Measurements from ENCODE around the gene KRTAP9-1.
"Not testable (repeated sequence)": the region's sequence is repeated elsewhere in the genome, so short reads cannot be mapped to it uniquely, and the experiment has no call there.

The KRTAP9-1 gene

DNA sequence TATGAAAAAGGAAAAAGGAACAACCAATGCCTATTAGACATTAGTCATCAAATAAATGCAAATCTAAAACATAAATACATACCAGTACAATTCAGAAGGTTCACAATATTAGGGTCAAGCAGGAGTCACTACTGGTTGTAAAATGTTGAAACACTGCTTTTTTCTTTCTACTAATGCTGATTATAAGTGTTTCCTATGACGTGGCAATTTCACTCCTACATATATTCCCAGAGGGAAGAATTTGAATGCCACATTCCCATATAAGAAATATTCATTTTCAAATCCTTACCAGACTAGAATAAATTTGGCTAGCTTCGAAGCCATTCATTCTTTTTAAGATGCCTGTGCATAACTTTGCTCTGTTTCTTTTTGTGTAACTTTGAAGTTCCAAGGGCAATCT is 34.1 kb downstream of the KRTAP9-1 start:
- Histone ChIP-seq H3K27ac (ENCODE audit: low read depth, low read length) (no peak overlapping the region), H3K4me1 (ENCODE audit: control insufficient read depth, insufficient read depth, low read length, unreplicated experiment) (no peaks in the 10 kb centered on the region), H3K27me3 (ENCODE audit: insufficient read depth, low read length) (no peaks in the 10 kb centered on the region), H3K4me3 (ENCODE audit: low read depth, low read length) (no peak overlapping the region), H2AFZ (ENCODE audit: low read length, unreplicated experiment) (no peak overlapping the region), H3K36me3 (ENCODE audit: insufficient read depth, low read length) (no peaks in the 10 kb centered on the region), H3K79me2 (ENCODE audit: control insufficient read depth, insufficient read depth, low read length, unreplicated experiment) (no peaks in the 10 kb centered on the region)

- Histone ChIP-seq H3K27me3 (ENCODE audit: insufficient read depth, low read length) (0 out of 2 replicates have a peak, but pooled peaks cover 5% of the 10 kb centered on the region), H3K79me2 (ENCODE audit: control insufficient read depth, insufficient read depth, low read length, unreplicated experiment) (no peaks in the 10 kb centered on the region), H2AFZ (ENCODE audit: low read length, unreplicated experiment) (no peak overlapping the region), H3K27ac (ENCODE audit: low read depth, low read length) (no peak overlapping the region), H3K36me3 (ENCODE audit: insufficient read depth, low read length) (no peaks in the 10 kb centered on the region), H3K4me1 (ENCODE audit: control insufficient read depth, insufficient read depth, low read length, unreplicated experiment) (no peaks in the 10 kb centered on the region), H3K4me3 (ENCODE audit: low read depth, low read length) (no peak overlapping the region)
Observed at GRCh38 chr17:41226051-41226450, 36.4 kb downstream of the KRTAP9-1 start.

GRCh38 chr17:41226598-41227095 is 37.0 kb downstream of the KRTAP9-1 start, which contains the start of gene KRTAP9-2:
KRTAP9-2 (plus strand) TSS chr17:41226648; CDS start chr17:41226655, 7 bp downstream.
- H3K27me3 ChIP-seq (ENCODE audit: insufficient read depth, low read length); H3K27ac ChIP-seq (ENCODE audit: low read depth, low read length); H3K79me2 ChIP-seq (ENCODE audit: control insufficient read depth, insufficient read depth, low read length, unreplicated experiment); H2AFZ ChIP-seq (ENCODE audit: low read length, unreplicated experiment); H3K4me1 ChIP-seq (ENCODE audit: control insufficient read depth, insufficient read depth, low read length, unreplicated experiment); H3K4me3 ChIP-seq (ENCODE audit: low read depth, low read length); H3K36me3 ChIP-seq (ENCODE audit: insufficient read depth, low read length): not testable (repeated sequence)

GRCh38 chr17:41230094-41230493 is 40.4 kb downstream of the KRTAP9-1 start:
- H2AFZ ChIP-seq (ENCODE audit: low read length, unreplicated experiment) = no peak overlapping the region
- no peaks in the 10 kb centered on the region for H3K79me2 ChIP-seq (ENCODE audit: control insufficient read depth, insufficient read depth, low read length, unreplicated experiment)
- peaks cover 23% of the 10 kb centered on the region; the same call in 1 of the 2 replicates for H3K27me3 ChIP-seq (ENCODE audit: insufficient read depth, low read length)
- no peak overlapping the region for H3K4me3 ChIP-seq (ENCODE audit: low read depth, low read length)
- H3K36me3 ChIP-seq (ENCODE audit: insufficient read depth, low read length) = no peaks in the 10 kb centered on the region
- H3K27ac ChIP-seq (ENCODE audit: low read depth, low read length) = no peak overlapping the region
- H3K4me1 ChIP-seq (ENCODE audit: control insufficient read depth, insufficient read depth, low read length, unreplicated experiment) = no peaks in the 10 kb centered on the region

- no peaks in the 10 kb centered on the region for H3K79me2 ChIP-seq (ENCODE audit: control insufficient read depth, insufficient read depth, low read length, unreplicated experiment)
- peaks cover 24% of the 10 kb centered on the region; the same call in 1 of the 2 replicates for H3K27me3 ChIP-seq (ENCODE audit: insufficient read depth, low read length)
- no peak overlapping the region for H3K27ac ChIP-seq (ENCODE audit: low read depth, low read length)
- no peaks in the 10 kb centered on the region for H3K36me3 ChIP-seq (ENCODE audit: insufficient read depth, low read length)
- H3K4me3 ChIP-seq (ENCODE audit: low read depth, low read length) = no peak overlapping the region
- no peaks in the 10 kb centered on the region for H3K4me1 ChIP-seq (ENCODE audit: control insufficient read depth, insufficient read depth, low read length, unreplicated experiment)
- H2AFZ ChIP-seq (ENCODE audit: low read length, unreplicated experiment) = no peak overlapping the region
Observed at GRCh38 chr17:41231731-41232130, 42.0 kb downstream of the KRTAP9-1 start.

GRCh38 chr17:41232399-41233105 is 42.9 kb downstream of the KRTAP9-1 start, which contains the start of gene KRTAP9-3:
KRTAP9-3 (plus strand) TSS chr17:41232449; CDS start chr17:41232502, 53 bp downstream.
- not testable (repeated sequence) for H3K4me3 ChIP-seq (ENCODE audit: low read depth, low read length); H3K36me3 ChIP-seq (ENCODE audit: insufficient read depth, low read length); H3K27ac ChIP-seq (ENCODE audit: low read depth, low read length); H3K79me2 ChIP-seq (ENCODE audit: control insufficient read depth, insufficient read depth, low read length, unreplicated experiment); H2AFZ ChIP-seq (ENCODE audit: low read length, unreplicated experiment); H3K4me1 ChIP-seq (ENCODE audit: control insufficient read depth, insufficient read depth, low read length, unreplicated experiment)
- H3K27me3 ChIP-seq (ENCODE audit: insufficient read depth, low read length) = peaks cover 24% of the 10 kb centered on the region; the same call in 1 of the 2 replicates

DNA sequence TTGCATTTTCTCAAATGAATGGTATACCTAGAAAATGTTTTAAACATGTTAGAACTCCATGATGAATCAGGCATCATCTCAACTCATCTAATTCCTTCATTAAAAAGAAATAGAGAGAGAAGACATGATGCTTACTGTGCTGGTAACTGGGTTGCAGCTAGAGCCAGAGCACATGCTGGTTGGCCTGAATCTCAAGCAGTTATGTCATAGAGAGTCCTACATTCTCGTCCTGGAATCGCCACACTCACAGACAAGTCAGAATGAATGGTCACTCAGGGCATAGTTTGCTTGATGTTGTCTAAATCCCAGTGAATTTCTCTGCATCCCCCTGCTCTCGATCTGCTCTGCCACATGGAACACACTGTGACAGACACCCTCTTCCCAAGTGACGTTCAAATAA is 47.4 kb downstream of the KRTAP9-1 start:
- H3K79me2 ChIP-seq (ENCODE audit: control insufficient read depth, insufficient read depth, low read length, unreplicated experiment); H3K4me1 ChIP-seq (ENCODE audit: control insufficient read depth, insufficient read depth, low read length, unreplicated experiment); H3K27ac ChIP-seq (ENCODE audit: low read depth, low read length); H2AFZ ChIP-seq (ENCODE audit: low read length, unreplicated experiment); H3K4me3 ChIP-seq (ENCODE audit: low read depth, low read length); H3K36me3 ChIP-seq (ENCODE audit: insufficient read depth, low read length): not testable (repeated sequence)
- peaks cover 30% of the 10 kb centered on the region; the same call in 1 of the 2 replicates for H3K27me3 ChIP-seq (ENCODE audit: insufficient read depth, low read length)

DNA sequence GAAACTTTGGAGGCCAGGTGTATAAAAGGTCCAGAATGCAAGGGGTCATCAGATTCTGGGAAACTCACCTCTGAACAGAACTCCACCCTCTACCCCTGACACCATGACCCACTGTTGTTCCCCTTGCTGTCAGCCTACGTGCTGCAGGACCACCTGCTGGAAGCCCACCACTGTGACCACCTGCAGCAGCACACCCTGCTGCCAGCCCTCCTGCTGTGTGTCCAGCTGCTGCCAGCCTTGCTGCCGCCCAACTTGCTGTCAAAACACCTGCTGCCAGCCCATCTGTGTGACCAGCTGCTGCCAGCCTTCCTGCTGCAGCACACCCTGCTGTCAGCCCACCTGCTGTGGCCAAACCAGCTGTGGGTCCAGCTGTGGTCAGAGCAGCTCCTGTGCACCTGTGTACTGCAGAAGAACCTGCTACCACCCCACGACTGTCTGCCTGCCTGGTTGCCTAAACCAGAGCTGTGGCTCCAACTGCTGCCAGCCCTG is 48.3 kb downstream of the KRTAP9-1 start, which contains the start of gene KRTAP9-8:
Gene KRTAP9-8, plus strand, starts transcription at position 51 of the 489 bp plus-strand sequence. Its CDS starts 53 bp downstream, at position 104.
- not testable (repeated sequence) for H3K27ac ChIP-seq (ENCODE audit: low read depth, low read length); H3K79me2 ChIP-seq (ENCODE audit: control insufficient read depth, insufficient read depth, low read length, unreplicated experiment); H3K36me3 ChIP-seq (ENCODE audit: insufficient read depth, low read length); H2AFZ ChIP-seq (ENCODE audit: low read length, unreplicated experiment); H3K4me1 ChIP-seq (ENCODE audit: control insufficient read depth, insufficient read depth, low read length, unreplicated experiment); H3K4me3 ChIP-seq (ENCODE audit: low read depth, low read length)
- H3K27me3 ChIP-seq (ENCODE audit: insufficient read depth, low read length) = peaks cover 25% of the 10 kb centered on the region; the same call in 1 of the 2 replicates

All from ACC112 (cell line).